Ishikawa (cell line): ENCODE results near the gene PGF.

Source experiments
- CEBPB ChIP-seq: IDR thresholded peaks from 2 replicates; pipeline ENCODE4 v1.6.1; 2012
- CREB1 ChIP-seq: IDR thresholded peaks from 2 replicates; pipeline ENCODE4 v1.6.1; 2012; ENCODE audit warnings: low read depth
- EP300 ChIP-seq: IDR thresholded peaks from 2 replicates; pipeline ENCODE4 v1.6.1; 2012; ENCODE audit warnings: borderline replicate concordance
- FOXM1 ChIP-seq: IDR thresholded peaks from 2 replicates; pipeline ENCODE4 v1.6.1; 2012; ENCODE audit warnings: low read depth, borderline replicate concordance
- NFIC ChIP-seq: IDR thresholded peaks from 2 replicates; pipeline ENCODE4 v1.6.1; 2012
- RAD21 ChIP-seq: IDR thresholded peaks from 2 replicates; pipeline ENCODE4 v1.6.1; 2012; ENCODE audit warnings: low read depth
- TAF1 ChIP-seq: IDR thresholded peaks from 2 replicates; pipeline ENCODE4 v1.6.1; 2012; ENCODE audit warnings: low read depth, mild to moderate bottlenecking
- TCF12 ChIP-seq: IDR thresholded peaks from 2 replicates; pipeline ENCODE4 v1.6.1; 2012; ENCODE audit warnings: low read depth
- TEAD4 ChIP-seq: IDR thresholded peaks from 2 replicates; pipeline ENCODE4 v1.6.1; 2012
- YY1 ChIP-seq: IDR thresholded peaks from 2 replicates; pipeline ENCODE4 v1.6.1; 2012; ENCODE audit warnings: low read depth
- ZBTB7A ChIP-seq: IDR thresholded peaks from 2 replicates; pipeline ENCODE4 v1.6.1; 2012; ENCODE audit warnings: low read depth
- TF ChIP-seq, protein P1 (sequence below): IDR thresholded peaks from 2 replicates; pipeline ENCODE4 v1.6.1; 2012; ENCODE audit warnings: low read depth, mild to moderate bottlenecking
- TF ChIP-seq, protein P2 (sequence below): IDR thresholded peaks from 2 replicates; pipeline ENCODE4 v1.6.1; 2012
- TF ChIP-seq, protein P3 (sequence below): IDR thresholded peaks from 2 replicates; pipeline ENCODE4 v1.6.1; 2012

DNA sequence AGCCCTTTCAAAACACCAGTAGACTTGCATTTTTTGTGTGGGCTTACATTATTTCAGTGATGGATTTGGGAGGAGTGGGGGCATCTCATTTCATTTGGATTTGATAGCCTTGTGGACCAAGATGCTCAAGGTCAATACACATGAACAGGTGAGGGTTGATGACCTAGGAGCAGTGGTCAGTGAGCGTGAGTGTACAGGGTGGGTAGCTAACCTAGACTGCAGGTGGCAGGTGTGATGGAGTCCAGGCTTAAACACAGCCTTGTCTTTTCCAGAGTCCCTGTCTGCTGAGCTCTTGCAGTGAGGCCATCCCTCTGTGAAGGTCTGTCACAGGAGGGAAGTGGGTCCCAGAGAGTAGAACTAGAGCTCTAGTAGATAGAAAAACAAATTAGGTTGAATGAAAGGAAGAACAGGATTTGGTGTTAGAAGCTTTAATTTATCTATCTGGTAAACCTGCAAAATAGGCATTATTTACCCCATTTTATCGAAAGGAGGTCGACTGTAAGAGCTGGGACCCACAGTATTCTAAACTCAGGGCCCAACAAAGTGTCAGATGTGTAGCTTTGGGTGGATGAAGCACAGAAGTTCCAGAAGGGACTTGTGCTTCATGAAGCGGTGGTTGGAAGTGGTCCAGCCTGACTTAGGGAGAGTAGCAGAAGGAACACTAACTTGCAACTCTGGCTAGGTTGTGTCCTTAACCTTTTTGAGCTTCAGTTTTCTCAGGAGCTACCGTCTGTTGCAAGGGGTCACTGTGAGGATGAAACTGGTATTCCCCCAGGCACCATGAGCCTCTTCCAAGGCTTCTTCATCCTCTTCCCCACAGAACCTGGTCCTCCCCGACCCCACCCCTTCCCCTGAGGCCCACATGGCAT lies 50.5 kb downstream of the PGF start:
- TF ChIP-seq NFIC, result no peak
- no peak for TF ChIP-seq FOXM1
- TF ChIP-seq, protein P1, sequence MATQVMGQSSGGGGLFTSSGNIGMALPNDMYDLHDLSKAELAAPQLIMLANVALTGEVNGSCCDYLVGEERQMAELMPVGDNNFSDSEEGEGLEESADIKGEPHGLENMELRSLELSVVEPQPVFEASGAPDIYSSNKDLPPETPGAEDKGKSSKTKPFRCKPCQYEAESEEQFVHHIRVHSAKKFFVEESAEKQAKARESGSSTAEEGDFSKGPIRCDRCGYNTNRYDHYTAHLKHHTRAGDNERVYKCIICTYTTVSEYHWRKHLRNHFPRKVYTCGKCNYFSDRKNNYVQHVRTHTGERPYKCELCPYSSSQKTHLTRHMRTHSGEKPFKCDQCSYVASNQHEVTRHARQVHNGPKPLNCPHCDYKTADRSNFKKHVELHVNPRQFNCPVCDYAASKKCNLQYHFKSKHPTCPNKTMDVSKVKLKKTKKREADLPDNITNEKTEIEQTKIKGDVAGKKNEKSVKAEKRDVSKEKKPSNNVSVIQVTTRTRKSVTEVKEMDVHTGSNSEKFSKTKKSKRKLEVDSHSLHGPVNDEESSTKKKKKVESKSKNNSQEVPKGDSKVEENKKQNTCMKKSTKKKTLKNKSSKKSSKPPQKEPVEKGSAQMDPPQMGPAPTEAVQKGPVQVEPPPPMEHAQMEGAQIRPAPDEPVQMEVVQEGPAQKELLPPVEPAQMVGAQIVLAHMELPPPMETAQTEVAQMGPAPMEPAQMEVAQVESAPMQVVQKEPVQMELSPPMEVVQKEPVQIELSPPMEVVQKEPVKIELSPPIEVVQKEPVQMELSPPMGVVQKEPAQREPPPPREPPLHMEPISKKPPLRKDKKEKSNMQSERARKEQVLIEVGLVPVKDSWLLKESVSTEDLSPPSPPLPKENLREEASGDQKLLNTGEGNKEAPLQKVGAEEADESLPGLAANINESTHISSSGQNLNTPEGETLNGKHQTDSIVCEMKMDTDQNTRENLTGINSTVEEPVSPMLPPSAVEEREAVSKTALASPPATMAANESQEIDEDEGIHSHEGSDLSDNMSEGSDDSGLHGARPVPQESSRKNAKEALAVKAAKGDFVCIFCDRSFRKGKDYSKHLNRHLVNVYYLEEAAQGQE, result no peak
- no peak for TF ChIP-seq EP300
- no peak for TF ChIP-seq CREB1
- TF ChIP-seq CEBPB, result no peak
- TF ChIP-seq RAD21, result no peak
- no peak for TF ChIP-seq ZBTB7A
- TF ChIP-seq, protein P2, sequence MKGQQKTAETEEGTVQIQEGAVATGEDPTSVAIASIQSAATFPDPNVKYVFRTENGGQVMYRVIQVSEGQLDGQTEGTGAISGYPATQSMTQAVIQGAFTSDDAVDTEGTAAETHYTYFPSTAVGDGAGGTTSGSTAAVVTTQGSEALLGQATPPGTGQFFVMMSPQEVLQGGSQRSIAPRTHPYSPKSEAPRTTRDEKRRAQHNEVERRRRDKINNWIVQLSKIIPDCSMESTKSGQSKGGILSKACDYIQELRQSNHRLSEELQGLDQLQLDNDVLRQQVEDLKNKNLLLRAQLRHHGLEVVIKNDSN, result no peak
- TF ChIP-seq TAF1, result no peak
- TF ChIP-seq, protein P3, sequence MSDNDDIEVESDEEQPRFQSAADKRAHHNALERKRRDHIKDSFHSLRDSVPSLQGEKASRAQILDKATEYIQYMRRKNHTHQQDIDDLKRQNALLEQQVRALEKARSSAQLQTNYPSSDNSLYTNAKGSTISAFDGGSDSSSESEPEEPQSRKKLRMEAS, result no peak
- TF ChIP-seq YY1, result no peak
- no peak for TF ChIP-seq TEAD4
- TF ChIP-seq TCF12, result no peak
